Astrocyte of the spinal cord (primary cell): ENCODE measurements around the gene SCGB3A1.

Experiments used
- DNase-seq: peaks from one replicate; pipeline ENCODE4 v3.0.0; 2011; ENCODE audit warnings: low read depth, low spot score
- H3K4me3 ChIP-seq: 2 replicates; pipeline ENCODE4 v1.5.1; 2011; ENCODE audit warnings: low read depth, mild to moderate bottlenecking, low read length, moderate library complexity
- CTCF ChIP-seq: IDR thresholded peaks from 2 replicates; pipeline ENCODE4 v1.5.1; 2012; ENCODE audit warnings: low read depth, mild to moderate bottlenecking, low read length, inconsistent platforms
- in situ Hi-C: cut with HindIII; loops from 2 replicates; pipeline ENCODE4 v1.10.0; 2017; ENCODE audit warnings: low sequenced_read_pairs

Gene SCGB3A1

GRCh38 chr5:180553530-180553929, 37.8 kb downstream of the SCGB3A1 start:
- no peak overlapping the region for H3K4me3 ChIP-seq
- no peak for TF ChIP-seq CTCF
- no peak for DNase-seq
- in situ Hi-C loops: no loop called here

GRCh38 chr5:180548563-180548962, 42.7 kb downstream of the SCGB3A1 start:
- no peak for DNase-seq
- in situ Hi-C loops: no loop called here
- TF ChIP-seq CTCF: no peak

DNA sequence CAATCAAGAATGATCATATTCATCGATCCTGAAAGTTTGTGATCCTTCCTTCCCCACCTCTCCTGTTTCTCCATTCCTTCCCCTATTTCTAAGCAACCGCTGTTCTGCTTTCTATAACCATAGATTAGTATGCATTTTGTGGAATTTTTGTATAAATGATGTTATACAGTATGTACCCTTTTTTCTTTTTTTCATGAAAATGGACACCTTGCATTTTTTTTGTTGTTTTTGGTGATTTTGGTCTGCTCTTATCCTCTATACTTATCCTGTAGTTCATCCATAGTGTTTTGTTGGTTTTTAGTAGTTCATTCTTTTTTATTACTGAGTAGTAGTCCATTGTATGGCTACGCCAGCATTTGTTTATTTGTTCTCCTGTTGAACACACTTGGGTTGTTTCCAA, 46.1 kb downstream of the SCGB3A1 start:
- H3K4me3 ChIP-seq: no peak overlapping the region
- in situ Hi-C loops: no loop called here
- DNase-seq: no peak
- no peak for TF ChIP-seq CTCF

More at GRCh38 chr5:180548563-180548962, 42.7 kb downstream of the SCGB3A1 start:
- H3K4me3 ChIP-seq: no peak overlapping the region

- H3K4me3 ChIP-seq: no peak overlapping the region
- no peak for DNase-seq
- no peak for TF ChIP-seq CTCF
- in situ Hi-C loops: no loop called here
These were observed 49.6 kb downstream of the SCGB3A1 start for GRCh38 chr5:180541710-180542109.
